ENCODE measurements around the gene PARD3. TPM values are rescaled to one million over a fixed set of nuclear protein-coding genes. Genes with fewer than 3 reads are reported as not detected.
A peak's percentile ranks its signal among the peaks of the same experiment; 100 is the strongest.

PARD3 gene
- total RNA-seq, 1 experiment from 2014 or later = 50.0 TPM

GRCh38 chr10:34593374-34593890 lies 221.7 kb downstream of the PARD3 start:
- Histone ChIP-seq H3K4me3 (no peak overlapping the region), H3K27me3 (no peaks in the 10 kb centered on the region), H3K36me3 (no peaks in the 10 kb centered on the region), H3K9me3 (no peaks in the 10 kb centered on the region)
- no peak for DNase-seq

GRCh38 chr10:34590793-34591192 lies 224.3 kb downstream of the PARD3 start:
- Histone ChIP-seq H3K36me3 (no peaks in the 10 kb centered on the region), H3K9me3 (no peaks in the 10 kb centered on the region)
- no peak for DNase-seq

GRCh38 chr10:34589275-34589674 lies 225.8 kb downstream of the PARD3 start:
- DNase-seq = no peak
- H3K36me3 ChIP-seq = no peaks in the 10 kb centered on the region
- no peaks in the 10 kb centered on the region for H3K9me3 ChIP-seq
- no peak overlapping the region for H3K4me3 ChIP-seq
- H3K27me3 ChIP-seq = no peaks in the 10 kb centered on the region

More at GRCh38 chr10:34590793-34591192, 224.3 kb downstream of the PARD3 start:
- Histone ChIP-seq H3K27me3 (no peaks in the 10 kb centered on the region), H3K4me3 (no peak overlapping the region)

- Histone ChIP-seq H3K27me3 (no peaks in the 10 kb centered on the region), H3K36me3 (no peaks in the 10 kb centered on the region), H3K4me3 (no peak overlapping the region), H3K9me3 (no peaks in the 10 kb centered on the region)
- no peak for DNase-seq
These were observed 227.4 kb downstream of the PARD3 start for GRCh38 chr10:34587680-34588019.

GRCh38 chr10:34587002-34587679 lies 228.0 kb downstream of the PARD3 start:
- DNase-seq = no peak
- no peaks in the 10 kb centered on the region for H3K27me3 ChIP-seq
- H3K4me3 ChIP-seq = no peak overlapping the region
- no peaks in the 10 kb centered on the region for H3K36me3 ChIP-seq
- H3K9me3 ChIP-seq = no peaks in the 10 kb centered on the region

GRCh38 chr10:34585422-34586112 lies 229.5 kb downstream of the PARD3 start:
- no peak for DNase-seq
- Histone ChIP-seq H3K4me3 (no peak overlapping the region), H3K27me3 (no peaks in the 10 kb centered on the region), H3K9me3 (no peaks in the 10 kb centered on the region), H3K36me3 (no peaks in the 10 kb centered on the region)

- H3K27me3 ChIP-seq = no peaks in the 10 kb centered on the region
- no peak overlapping the region for H3K4me3 ChIP-seq
- peak; percentile 5 for DNase-seq
- H3K9me3 ChIP-seq = no peaks in the 10 kb centered on the region
- H3K36me3 ChIP-seq = no peaks in the 10 kb centered on the region
These were observed 230.9 kb downstream of the PARD3 start for GRCh38 chr10:34584164-34584563.

GRCh38 chr10:34581801-34582532 lies 233.1 kb downstream of the PARD3 start:
- Histone ChIP-seq H3K36me3 (no peaks in the 10 kb centered on the region), H3K27me3 (no peaks in the 10 kb centered on the region), H3K9me3 (no peaks in the 10 kb centered on the region), H3K4me3 (no peak overlapping the region)
- no peak for DNase-seq

- no peak for DNase-seq
- no peaks in the 10 kb centered on the region for H3K27me3 ChIP-seq
- no peaks in the 10 kb centered on the region for H3K36me3 ChIP-seq
- H3K4me3 ChIP-seq = no peak overlapping the region
- H3K9me3 ChIP-seq = no peaks in the 10 kb centered on the region
These were observed 234.5 kb downstream of the PARD3 start for GRCh38 chr10:34580643-34581042.

GRCh38 chr10:34580214-34580613 lies 234.9 kb downstream of the PARD3 start:
- Histone ChIP-seq H3K36me3 (no peaks in the 10 kb centered on the region), H3K9me3 (no peaks in the 10 kb centered on the region), H3K27me3 (no peaks in the 10 kb centered on the region), H3K4me3 (no peak overlapping the region)
- no peak for DNase-seq

- Histone ChIP-seq H3K4me3 (no peak overlapping the region), H3K36me3 (no peaks in the 10 kb centered on the region), H3K9me3 (no peaks in the 10 kb centered on the region), H3K27me3 (no peaks in the 10 kb centered on the region)
- DNase-seq = no peak
These were observed 236.6 kb downstream of the PARD3 start for GRCh38 chr10:34578468-34578867.

GRCh38 chr10:34576797-34577196 lies 238.3 kb downstream of the PARD3 start:
- no peak for DNase-seq
- H3K27me3 ChIP-seq = no peaks in the 10 kb centered on the region

GRCh38 chr10:34575882-34576281 lies 239.2 kb downstream of the PARD3 start:
- Histone ChIP-seq H3K27me3 (no peaks in the 10 kb centered on the region), H3K9me3 (no peaks in the 10 kb centered on the region), H3K4me3 (no peak overlapping the region), H3K36me3 (no peaks in the 10 kb centered on the region)
- no peak for DNase-seq

More at GRCh38 chr10:34576797-34577196, 238.3 kb downstream of the PARD3 start:
- Histone ChIP-seq H3K9me3 (no peaks in the 10 kb centered on the region), H3K36me3 (no peaks in the 10 kb centered on the region), H3K4me3 (no peak overlapping the region)

- no peaks in the 10 kb centered on the region for H3K27me3 ChIP-seq
These were observed 240.7 kb downstream of the PARD3 start for GRCh38 chr10:34574353-34574934.

GRCh38 chr10:34570887-34571286 lies 244.2 kb downstream of the PARD3 start:
- no peaks in the 10 kb centered on the region for H3K36me3 ChIP-seq
- H3K27me3 ChIP-seq = no peaks in the 10 kb centered on the region
- no peak for DNase-seq

More at GRCh38 chr10:34574353-34574934, 240.7 kb downstream of the PARD3 start:
- H3K36me3 ChIP-seq = no peaks in the 10 kb centered on the region
- no peaks in the 10 kb centered on the region for H3K9me3 ChIP-seq
- no peak for DNase-seq
- H3K4me3 ChIP-seq = no peak overlapping the region

GRCh38 chr10:34567659-34568253 lies 247.3 kb downstream of the PARD3 start:
- Histone ChIP-seq H3K36me3 (no peaks in the 10 kb centered on the region), H3K9me3 (no peaks in the 10 kb centered on the region), H3K4me3 (no peak overlapping the region), H3K27me3 (no peaks in the 10 kb centered on the region)
- DNase-seq = no peak

More at GRCh38 chr10:34570887-34571286, 244.2 kb downstream of the PARD3 start:
- Histone ChIP-seq H3K4me3 (no peak overlapping the region), H3K9me3 (no peaks in the 10 kb centered on the region)

GRCh38 chr10:34565934-34566333 lies 249.2 kb downstream of the PARD3 start:
- Histone ChIP-seq H3K36me3 (no peaks in the 10 kb centered on the region), H3K27me3 (no peaks in the 10 kb centered on the region), H3K9me3 (no peaks in the 10 kb centered on the region), H3K4me3 (no peak overlapping the region)
- no peak for DNase-seq

Measured in MG63 (cell line).